Kidney tubule cell (primary cell): ENCODE results near the gene ATP6AP2.
A peak's percentile ranks its signal among the peaks of the same experiment; 100 is the strongest.

Experiments used
- DNase-seq: peaks from one replicate; pipeline ENCODE4 v3.0.0-alpha.2; 2018; ENCODE audit warnings: low spot score

Gene ATP6AP2

DNA sequence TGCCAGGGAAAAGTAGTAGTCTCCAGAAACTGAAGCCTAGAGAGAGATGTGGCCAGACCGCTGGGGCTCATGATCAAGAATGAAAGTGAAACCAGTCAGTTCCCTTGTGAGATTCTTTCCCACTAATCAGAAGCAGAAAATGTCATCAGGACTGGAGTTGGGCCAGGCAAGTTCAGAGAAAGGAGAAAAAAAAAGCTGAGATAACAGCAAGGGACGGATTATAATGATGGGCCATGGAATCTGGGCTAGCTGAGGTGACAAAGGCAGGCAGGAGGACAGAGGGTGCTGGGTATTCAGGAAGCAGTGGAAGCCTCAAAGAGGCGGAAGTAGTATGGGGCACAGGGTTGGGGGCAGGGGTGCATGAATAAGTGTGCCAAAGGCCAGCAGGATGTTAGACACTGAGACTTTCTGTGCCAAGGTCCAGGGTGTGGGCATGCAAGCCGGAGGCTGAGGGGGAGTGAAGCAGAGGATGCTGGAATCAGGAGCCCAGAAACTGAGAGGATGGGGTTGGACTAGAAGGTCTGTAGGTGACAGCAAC is 64.1 kb downstream of the ATP6AP2 start:
- DNase-seq: peak; percentile 77

DNA sequence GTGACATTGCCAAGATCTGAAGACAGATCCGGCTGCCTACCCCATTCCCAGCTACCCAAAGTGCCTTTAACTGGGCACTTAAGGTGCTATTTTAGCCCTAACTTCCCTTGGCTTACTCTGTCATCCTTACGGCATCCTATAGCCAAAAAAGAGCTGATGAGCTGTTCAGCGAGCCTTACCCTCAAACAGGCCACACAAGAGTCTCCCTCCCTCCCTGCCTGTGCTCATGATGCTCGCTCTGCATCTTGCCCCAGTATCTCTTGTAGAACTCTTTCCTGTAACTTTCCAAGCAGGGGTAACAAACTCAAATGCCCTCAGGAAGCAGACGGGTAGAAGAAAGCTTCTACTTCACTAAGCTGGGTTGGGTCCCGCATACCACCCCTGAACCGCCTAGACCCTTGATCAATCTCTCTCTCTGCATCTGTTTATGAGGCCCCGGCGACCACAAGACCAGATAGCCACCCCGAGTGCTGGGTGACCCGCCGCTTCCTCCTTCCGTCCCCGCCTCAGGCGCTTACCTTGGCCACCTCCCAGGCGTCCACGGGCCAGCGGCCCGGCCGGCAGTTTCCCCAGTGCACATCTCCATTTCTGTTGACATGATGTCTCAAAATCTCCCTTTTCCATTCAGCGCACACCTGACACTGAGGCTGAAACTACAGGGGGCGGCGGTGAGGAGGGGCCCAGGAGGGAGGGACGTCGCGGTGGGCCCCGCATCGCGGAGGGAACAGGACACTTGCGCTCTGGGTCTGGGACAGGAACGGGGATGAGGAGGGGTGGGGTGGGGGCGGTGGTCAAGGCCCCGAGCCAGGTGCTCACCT is 65.9 kb downstream of the ATP6AP2 start:
- DNase-seq: peak; percentile 37

DNA sequence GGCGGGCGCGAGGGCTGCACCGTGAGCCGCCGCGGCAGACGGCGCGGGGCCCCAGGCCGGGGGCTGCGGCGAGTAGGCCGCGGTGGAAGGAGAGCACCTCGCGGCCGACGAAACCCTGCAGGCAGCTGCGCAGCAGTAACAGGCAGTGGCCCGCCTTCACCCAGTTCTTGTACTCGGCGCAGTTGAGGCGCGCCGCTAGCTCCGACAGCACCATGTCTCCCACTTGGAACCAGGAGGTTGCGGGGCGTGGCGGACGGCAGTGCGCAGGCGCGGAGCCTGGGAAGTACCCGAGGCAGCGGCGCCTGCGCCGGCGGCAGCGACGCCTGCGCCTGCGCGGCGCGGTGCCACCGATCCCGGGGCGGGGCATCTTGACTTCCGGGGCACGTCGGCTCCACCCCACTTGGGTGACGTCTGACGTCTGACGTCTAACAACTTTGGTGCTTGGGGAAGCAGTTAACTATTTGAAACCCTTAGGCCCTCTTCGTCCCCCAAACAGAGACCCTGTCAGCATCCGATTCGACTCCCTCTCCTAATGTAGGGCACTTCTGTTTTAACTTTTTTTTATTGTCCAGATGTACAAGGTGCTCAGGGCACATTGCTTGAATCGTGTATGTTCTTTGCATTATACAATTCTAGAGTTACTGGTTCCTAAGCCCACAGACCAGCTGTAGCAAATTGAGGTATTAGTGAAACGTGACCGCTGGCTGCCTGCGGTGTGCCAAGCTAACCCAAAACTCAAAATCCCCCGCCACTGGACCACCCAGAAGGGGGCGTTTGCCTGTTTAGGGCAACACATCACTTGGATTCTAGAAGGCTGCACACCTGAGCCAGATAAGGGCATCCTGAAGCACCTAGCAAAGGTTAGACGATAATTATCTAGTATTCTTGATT is 66.8 kb downstream of the ATP6AP2 start, which contains the start of gene CXorf38:
Gene CXorf38 (minus strand): TSS at position 255 of the 891 bp plus-strand sequence. CDS start 41 bp downstream, at position 214.
- peak; percentile 94 for DNase-seq

DNA sequence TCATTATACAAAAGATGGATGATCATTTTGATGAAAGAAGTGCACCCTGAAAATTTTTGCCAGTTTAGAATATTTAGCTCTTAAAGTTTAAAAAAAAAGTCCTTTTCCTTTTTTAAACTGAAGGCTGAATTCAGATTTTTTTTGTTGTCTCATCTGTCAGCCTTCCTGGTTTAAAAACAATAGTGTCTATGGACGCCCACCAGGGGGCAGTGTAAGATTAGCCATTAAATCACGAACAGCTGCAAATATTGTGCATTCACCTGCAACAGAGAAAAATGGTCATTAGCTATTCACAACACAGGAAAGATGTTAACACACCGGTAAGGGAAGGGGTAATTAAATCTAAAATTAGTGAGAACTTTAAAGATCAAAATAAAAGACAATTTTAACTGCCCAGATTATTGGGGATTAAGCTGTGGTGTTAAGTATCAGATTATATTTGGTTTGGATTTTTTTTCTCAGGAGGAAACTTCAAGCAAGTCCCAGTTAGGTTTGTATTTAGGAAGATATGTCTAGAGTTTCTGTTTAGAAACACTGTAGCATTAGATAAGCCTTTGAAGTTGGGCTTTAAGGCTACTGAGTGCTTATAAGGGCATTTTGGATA is 71.0 kb downstream of the ATP6AP2 start:
- DNase-seq: peak; percentile 72

DNA sequence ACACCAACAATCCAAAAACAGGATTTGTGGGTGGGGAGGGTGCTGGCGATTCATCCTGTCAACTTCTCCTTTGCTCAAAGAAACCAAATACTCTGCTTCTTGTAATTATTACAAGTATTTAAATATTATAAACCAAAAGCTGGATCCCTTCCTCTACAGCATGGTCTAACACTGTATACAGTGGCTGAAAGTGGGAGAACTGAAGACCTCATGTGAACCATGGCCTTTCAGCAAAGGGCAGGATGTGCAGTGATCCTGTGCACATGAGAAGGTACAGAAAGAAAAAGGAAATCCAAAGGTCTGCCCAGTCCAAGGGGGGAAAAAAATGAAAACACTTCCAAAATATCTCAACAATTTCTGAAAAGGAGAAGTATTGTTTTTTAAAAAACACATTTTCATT is 71.9 kb downstream of the ATP6AP2 start:
- no peak for DNase-seq

DNA sequence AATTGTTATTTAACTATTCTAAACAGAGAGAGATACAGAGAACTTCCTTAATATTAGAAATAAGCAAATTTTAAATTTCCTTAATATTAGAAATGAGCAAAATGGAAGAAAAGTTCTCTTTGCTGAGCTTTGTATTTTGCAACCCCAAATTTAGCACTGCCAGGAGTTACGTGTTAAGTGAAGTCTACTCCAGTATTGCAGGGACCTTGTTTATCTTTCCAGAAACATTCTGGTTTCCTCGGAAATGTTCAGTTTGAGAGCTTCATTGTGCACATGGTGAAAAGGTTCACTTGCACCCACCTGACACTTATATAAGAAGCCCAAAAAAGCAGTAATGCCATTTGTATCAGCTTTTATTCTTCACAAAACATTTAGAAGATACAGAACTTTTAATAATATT is 72.8 kb downstream of the ATP6AP2 start:
- no peak for DNase-seq
